Measurements from ENCODE around the gene SLC48A1. TPM values are rescaled to one million over a fixed set of nuclear protein-coding genes. Genes with fewer than 3 reads are reported as not detected.
"Not testable (repeated sequence)": the region's sequence is repeated elsewhere in the genome, so short reads cannot be mapped to it uniquely, and the experiment has no call there.

Gene SLC48A1
- total and polyA plus RNA-seq, 4 donors = 6.1 to 15.4 (median 9.3) TPM

DNA sequence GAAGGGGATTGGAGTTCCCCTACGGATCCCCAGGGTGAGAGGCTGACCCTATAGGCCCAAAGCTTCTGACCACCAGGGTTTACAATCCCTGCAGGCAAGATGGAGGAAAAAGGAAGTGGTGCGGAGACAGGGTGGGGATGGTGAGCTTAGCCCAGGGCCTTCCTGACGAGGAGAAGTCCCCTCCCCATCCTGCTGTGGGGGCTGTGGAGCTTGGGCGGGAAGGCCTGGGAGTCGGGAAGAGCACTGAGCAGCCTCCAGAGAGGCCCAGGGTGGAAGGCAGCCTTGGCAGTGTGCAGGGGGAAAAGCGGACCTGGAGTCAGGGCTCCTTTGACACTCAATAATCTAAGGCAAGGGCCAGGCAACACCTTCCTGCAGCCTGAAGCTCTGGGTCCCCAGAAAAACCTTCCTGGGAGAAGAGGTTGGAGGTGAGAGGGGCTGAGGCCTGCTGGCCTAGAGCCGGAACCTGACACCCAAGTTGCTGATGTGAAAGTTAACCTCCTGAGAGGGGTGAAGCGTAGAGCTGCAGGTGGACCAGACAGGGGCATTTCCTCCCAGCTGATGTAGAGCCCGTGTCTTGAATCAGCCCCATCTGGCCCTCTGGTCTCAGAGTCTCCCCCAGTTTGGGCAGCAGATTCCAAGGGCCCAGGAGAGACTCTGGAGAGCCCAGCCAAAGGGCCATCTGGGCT is 40.6 kb downstream of the SLC48A1 start (continued):
- TF ChIP-seq, protein P1, sequence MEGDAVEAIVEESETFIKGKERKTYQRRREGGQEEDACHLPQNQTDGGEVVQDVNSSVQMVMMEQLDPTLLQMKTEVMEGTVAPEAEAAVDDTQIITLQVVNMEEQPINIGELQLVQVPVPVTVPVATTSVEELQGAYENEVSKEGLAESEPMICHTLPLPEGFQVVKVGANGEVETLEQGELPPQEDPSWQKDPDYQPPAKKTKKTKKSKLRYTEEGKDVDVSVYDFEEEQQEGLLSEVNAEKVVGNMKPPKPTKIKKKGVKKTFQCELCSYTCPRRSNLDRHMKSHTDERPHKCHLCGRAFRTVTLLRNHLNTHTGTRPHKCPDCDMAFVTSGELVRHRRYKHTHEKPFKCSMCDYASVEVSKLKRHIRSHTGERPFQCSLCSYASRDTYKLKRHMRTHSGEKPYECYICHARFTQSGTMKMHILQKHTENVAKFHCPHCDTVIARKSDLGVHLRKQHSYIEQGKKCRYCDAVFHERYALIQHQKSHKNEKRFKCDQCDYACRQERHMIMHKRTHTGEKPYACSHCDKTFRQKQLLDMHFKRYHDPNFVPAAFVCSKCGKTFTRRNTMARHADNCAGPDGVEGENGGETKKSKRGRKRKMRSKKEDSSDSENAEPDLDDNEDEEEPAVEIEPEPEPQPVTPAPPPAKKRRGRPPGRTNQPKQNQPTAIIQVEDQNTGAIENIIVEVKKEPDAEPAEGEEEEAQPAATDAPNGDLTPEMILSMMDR (IDR thresholded peaks at IDR 0.05; ENCODE audit: low read depth, low read length, missing input control) = no peak
- no peak for TF ChIP-seq FOXA2 (IDR thresholded peaks at IDR 0.05)

DNA sequence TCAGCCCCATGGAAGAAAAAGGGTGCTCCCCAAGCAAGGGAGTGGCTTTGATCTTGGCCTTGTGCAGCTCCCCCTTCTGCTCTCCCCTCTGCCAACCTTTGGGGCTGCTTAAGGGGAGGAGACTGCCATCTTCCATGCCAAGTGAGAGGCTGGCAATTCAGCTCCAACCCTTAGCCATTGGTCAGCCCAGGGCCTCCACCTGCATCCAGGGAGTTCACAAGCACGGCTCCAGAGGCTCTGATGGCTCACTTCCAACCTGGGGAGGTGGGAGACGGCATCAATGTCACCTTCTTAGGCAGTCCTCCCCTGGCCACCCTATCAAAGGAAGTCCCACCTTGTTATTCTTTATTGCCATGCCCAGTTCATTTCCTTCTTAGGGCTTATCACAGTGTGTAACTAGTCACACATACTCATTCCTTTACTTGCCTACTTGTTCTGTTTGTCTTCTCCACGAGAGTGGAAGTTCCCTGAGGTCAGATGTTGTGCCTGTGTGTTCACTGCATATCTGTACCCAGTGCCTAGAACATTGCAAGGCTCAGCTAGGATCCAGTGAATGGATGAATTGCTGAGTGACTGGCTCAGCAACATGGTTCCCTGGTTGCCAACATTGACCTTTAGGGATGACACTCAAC is 41.6 kb downstream of the SLC48A1 start:
- no peak for DNase-seq (ENCODE audit: low spot score)
- WGBS = 75% methylated on average over 3 of the region's 3 CpGs
- TF ChIP-seq JUND (IDR thresholded peaks at IDR 0.05) = no peak
- Histone ChIP-seq H3K9ac (ENCODE audit: low read depth in 1 of 2, low read length in 2 of 2) (no peak overlapping the region), H3K4me1 (ENCODE audit: control insufficient read depth in 4 of 4, insufficient read depth in 4 of 4, low read length in 3 of 4) (peaks cover 2 to 27% (median 6%) of the 10 kb centered on the region in 4 donors), H3K9me3 (ENCODE audit: control insufficient read depth in 4 of 4, low read length in 3 of 4) (no peaks in the 10 kb centered on the region), H3K36me3 (ENCODE audit: control insufficient read depth in 4 of 4, insufficient read depth in 3 of 4, low read depth in 1 of 4, low read length in 3 of 4) (no peaks in the 10 kb centered on the region), H3K27me3 (ENCODE audit: control insufficient read depth in 4 of 4, insufficient read depth in 4 of 4, low read length in 3 of 4) (no peaks in the 10 kb centered on the region), H3K4me3 (ENCODE audit: low read depth in 1 of 3, low read length in 3 of 3) (no peak overlapping the region), H3K27ac (ENCODE audit: low read depth in 1 of 2, low read length in 2 of 2) (peak overlapping the region; percentile 82 to 93)

DNA sequence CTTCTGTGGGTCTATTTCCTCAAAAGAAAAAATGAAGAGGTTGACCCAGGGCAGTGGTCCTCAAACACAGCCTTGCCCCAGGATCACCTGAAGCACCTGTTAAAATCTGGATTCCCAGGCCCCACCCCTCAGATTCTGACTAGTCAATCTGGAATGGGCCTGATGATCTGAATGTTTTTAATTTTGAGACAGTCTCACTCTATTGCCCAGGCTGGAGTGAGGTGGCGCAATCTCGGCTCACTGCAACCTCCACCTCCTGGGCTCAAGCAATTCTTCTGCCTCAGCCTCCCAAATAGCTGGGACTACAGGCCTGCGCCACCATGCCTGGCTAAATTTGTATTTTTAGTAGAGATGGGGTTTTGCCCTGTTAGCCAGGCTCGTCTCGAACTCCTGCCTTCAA is 42.4 kb downstream of the SLC48A1 start:
- H3K9me3 ChIP-seq (ENCODE audit: control insufficient read depth in 4 of 4, low read length in 3 of 4); H3K27ac ChIP-seq (ENCODE audit: low read depth in 1 of 2, low read length in 2 of 2); DNase-seq (ENCODE audit: low spot score); H3K9ac ChIP-seq (ENCODE audit: low read depth in 1 of 2, low read length in 2 of 2); H3K27me3 ChIP-seq (ENCODE audit: control insufficient read depth in 4 of 4, insufficient read depth in 4 of 4, low read length in 3 of 4); H3K4me3 ChIP-seq (ENCODE audit: low read depth in 1 of 3, low read length in 3 of 3); H3K36me3 ChIP-seq (ENCODE audit: control insufficient read depth in 4 of 4, insufficient read depth in 3 of 4, low read depth in 1 of 4, low read length in 3 of 4): not testable (repeated sequence)
- WGBS = 90% methylated on average over 5 of the region's 5 CpGs
- H3K4me1 ChIP-seq (ENCODE audit: control insufficient read depth in 4 of 4, insufficient read depth in 4 of 4, low read length in 3 of 4) = peaks cover 2 to 29% (median 9%) of the 10 kb centered on the region in 4 donors

DNA sequence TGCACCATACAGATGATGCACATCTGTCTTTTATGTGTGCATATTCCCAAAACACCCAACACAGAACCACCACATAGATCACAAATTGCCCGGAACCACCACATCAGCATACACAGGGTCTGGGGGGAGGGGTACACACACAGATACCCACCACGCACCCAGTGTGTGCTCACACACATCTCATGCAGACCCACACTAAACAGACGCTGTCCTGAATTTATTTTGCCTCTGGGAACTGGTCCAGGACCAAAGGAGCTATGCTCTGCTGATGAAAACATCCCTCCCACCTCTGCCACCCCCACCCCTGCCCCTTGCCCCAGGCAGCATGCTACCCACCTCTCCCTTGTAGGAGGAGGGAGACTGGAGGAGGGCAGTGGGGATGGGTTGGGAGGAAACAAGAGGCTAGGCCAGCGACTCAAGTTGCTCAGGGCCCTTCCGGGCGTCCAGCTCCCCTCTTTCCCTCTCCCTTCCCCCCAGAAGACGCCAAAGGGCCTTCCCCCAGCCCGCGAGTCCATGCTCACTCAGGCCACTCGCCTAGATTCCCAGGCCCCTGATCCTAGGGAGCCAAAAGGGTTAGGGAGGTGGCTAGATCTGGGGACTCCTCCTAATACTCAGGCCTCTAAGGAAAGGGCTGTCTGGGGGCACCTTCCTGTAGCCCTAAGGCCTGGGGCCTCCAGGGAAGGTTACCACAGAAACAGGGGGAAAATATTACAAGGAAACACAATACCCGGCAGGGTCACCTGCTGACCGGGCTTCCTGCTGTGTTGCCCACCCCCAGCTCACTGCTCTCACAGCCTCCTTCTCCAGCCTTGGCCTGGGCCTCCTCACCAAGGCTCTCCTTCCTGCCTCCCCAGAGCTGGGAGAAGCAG is 43.6 kb downstream of the SLC48A1 start:
- Histone ChIP-seq H3K36me3 (ENCODE audit: control insufficient read depth in 4 of 4, insufficient read depth in 3 of 4, low read depth in 1 of 4, low read length in 3 of 4) (no peaks in the 10 kb centered on the region), H3K27me3 (ENCODE audit: control insufficient read depth in 4 of 4, insufficient read depth in 4 of 4, low read length in 3 of 4) (no peaks in the 10 kb centered on the region), H3K4me3 (ENCODE audit: low read depth in 1 of 3, low read length in 3 of 3) (no peak overlapping the region), H3K27ac (ENCODE audit: low read depth in 1 of 2, low read length in 2 of 2) (peak overlapping the region; percentile 54 to 80), H3K4me1 (ENCODE audit: control insufficient read depth in 4 of 4, insufficient read depth in 4 of 4, low read length in 3 of 4) (peaks cover 2 to 30% (median 5%) of the 10 kb centered on the region in 4 donors), H3K9ac (ENCODE audit: low read depth in 1 of 2, low read length in 2 of 2) (peak overlapping the region in 1 of 2 donors; percentile 15), H3K9me3 (ENCODE audit: control insufficient read depth in 4 of 4, low read length in 3 of 4) (no peaks in the 10 kb centered on the region)
- 64% methylated on average over 12 of the region's 12 CpGs for WGBS
- DNase-seq (ENCODE audit: low spot score) = no peak
- TF ChIP-seq, protein P2, sequence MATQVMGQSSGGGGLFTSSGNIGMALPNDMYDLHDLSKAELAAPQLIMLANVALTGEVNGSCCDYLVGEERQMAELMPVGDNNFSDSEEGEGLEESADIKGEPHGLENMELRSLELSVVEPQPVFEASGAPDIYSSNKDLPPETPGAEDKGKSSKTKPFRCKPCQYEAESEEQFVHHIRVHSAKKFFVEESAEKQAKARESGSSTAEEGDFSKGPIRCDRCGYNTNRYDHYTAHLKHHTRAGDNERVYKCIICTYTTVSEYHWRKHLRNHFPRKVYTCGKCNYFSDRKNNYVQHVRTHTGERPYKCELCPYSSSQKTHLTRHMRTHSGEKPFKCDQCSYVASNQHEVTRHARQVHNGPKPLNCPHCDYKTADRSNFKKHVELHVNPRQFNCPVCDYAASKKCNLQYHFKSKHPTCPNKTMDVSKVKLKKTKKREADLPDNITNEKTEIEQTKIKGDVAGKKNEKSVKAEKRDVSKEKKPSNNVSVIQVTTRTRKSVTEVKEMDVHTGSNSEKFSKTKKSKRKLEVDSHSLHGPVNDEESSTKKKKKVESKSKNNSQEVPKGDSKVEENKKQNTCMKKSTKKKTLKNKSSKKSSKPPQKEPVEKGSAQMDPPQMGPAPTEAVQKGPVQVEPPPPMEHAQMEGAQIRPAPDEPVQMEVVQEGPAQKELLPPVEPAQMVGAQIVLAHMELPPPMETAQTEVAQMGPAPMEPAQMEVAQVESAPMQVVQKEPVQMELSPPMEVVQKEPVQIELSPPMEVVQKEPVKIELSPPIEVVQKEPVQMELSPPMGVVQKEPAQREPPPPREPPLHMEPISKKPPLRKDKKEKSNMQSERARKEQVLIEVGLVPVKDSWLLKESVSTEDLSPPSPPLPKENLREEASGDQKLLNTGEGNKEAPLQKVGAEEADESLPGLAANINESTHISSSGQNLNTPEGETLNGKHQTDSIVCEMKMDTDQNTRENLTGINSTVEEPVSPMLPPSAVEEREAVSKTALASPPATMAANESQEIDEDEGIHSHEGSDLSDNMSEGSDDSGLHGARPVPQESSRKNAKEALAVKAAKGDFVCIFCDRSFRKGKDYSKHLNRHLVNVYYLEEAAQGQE (IDR thresholded peaks at IDR 0.05) = no peak
- TF ChIP-seq NR2F2 (IDR thresholded peaks at IDR 0.05) (peak; percentile 63), HNF4G (IDR thresholded peaks at IDR 0.05) (no peak)
- TF ChIP-seq, protein P3, sequence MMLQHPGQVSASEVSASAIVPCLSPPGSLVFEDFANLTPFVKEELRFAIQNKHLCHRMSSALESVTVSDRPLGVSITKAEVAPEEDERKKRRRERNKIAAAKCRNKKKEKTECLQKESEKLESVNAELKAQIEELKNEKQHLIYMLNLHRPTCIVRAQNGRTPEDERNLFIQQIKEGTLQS (IDR thresholded peaks at IDR 0.05) = no peak

Data from liver (tissue), 9 donors.